Measurements from ENCODE around the gene REG4. TPM values are rescaled to one million over a fixed set of nuclear protein-coding genes. Genes with fewer than 3 reads are reported as not detected.

Gene REG4
- total and polyA plus RNA-seq, 2 of the 13 experiments (the other 11 are each of a cell fraction or from before 2014, with no cell fraction given): not detected

- TF ChIP-seq ATF2 (CRISPR knock-in tag; IDR thresholded peaks at IDR 0.05) (no peak), E2F2 (CRISPR knock-in tag; IDR thresholded peaks at IDR 0.05; ENCODE audit: borderline replicate concordance) (no peak), TP53 (CRISPR knock-in tag; conservative IDR thresholded peaks at IDR 0.05) (no peak), CSRNP1 (CRISPR knock-in tag; IDR thresholded peaks at IDR 0.05) (no peak), ZNF513 (CRISPR knock-in tag; conservative IDR thresholded peaks at IDR 0.05) (no peak), ZNF430 (CRISPR knock-in tag; IDR thresholded peaks at IDR 0.05) (no peak), PAX8 (CRISPR knock-in tag; IDR thresholded peaks at IDR 0.05; ENCODE audit: borderline replicate concordance) (no peak), BRD4 (CRISPR knock-in tag; IDR thresholded peaks at IDR 0.05) (no peak), TRAFD1 (CRISPR knock-in tag; IDR thresholded peaks at IDR 0.05; ENCODE audit: borderline replicate concordance) (no peak), ATF6 (CRISPR knock-in tag; conservative IDR thresholded peaks at IDR 0.05) (no peak), ZNF646 (CRISPR knock-in tag; IDR thresholded peaks at IDR 0.05) (no peak), ZNF776 (CRISPR knock-in tag; IDR thresholded peaks at IDR 0.05) (no peak), SETDB1 (CRISPR knock-in tag; IDR thresholded peaks at IDR 0.05; ENCODE audit: borderline replicate concordance) (no peak)
Observed at GRCh38 chr1:119816407-119816806, 5.1 kb upstream of the REG4 start (continued).

All from HepG2 (cell line).